ENCODE measurements around the gene CWH43.

GRCh38 chr4:48986654-48987164, 634 bp downstream of the CWH43 start:
- no peak for TF ChIP-seq EP300 (IDR thresholded peaks at IDR 0.05)
- TF ChIP-seq CTCF (IDR thresholded peaks at IDR 0.05) = no peak
- no peak for TF ChIP-seq POLR2A (IDR thresholded peaks at IDR 0.05; ENCODE audit: low read length)

All from A549 (cell line).